ENCODE results near the gene ERBIN. TPM values are rescaled to one million over a fixed set of nuclear protein-coding genes. Genes with fewer than 3 reads are reported as not detected.

Gene ERBIN
- total and polyA plus RNA-seq, 2 experiments from 2014 or later, result 46.4 to 112 TPM

DNA sequence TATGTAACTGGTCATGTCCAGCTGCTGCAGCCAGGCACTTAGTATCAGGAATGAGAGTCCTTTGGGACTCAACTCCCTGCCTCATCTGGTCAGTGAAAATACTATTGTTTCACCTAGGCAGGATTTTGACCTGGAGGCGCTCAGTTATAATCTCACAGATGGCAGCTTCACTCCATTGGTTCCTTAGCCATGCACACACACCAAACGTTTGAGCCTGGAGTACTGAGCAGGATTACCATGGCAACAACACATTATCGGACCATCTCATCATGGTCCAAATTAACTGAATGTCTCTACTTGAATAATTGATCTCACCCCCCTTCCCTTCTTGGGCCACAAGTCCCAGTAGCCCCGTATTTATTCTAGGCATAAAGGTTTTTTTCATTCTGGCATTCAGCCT lies 202.8 kb downstream of the ERBIN start:
- no peaks in the 10 kb centered on the region for H3K27me3 ChIP-seq (replicated peaks; ENCODE audit: insufficient read depth)
- no peaks in the 10 kb centered on the region for H3K9me3 ChIP-seq (ENCODE audit: low read depth)
- 69 to 71% methylated on average over 4 of the region's 4 CpGs for WGBS, 2 experiments (ENCODE audit: low coverage in 1 of 2, low lambda C conversion rate in 2 of 2, missing lambda C conversion rate in 2 of 2)
- H3K9ac ChIP-seq, result no peak overlapping the region
- no peak overlapping the region for H3K4me2 ChIP-seq (ENCODE audit: unreplicated experiment)
- no peaks in the 10 kb centered on the region for H3K79me2 ChIP-seq (ENCODE audit: insufficient read depth)
- no peak overlapping the region for H3K27ac ChIP-seq
- TF ChIP-seq EZH2 (IDR thresholded peaks at IDR 0.05; ENCODE audit: insufficient read depth, poor library complexity, severe bottlenecking) (no peak), EZH2phosphoT487 (IDR thresholded peaks at IDR 0.05; ENCODE audit: insufficient read depth, low read depth) (no peak)
- no peak overlapping the region for H3K4me3 ChIP-seq
- H4K20me1 ChIP-seq (ENCODE audit: insufficient read depth), result no peaks in the 10 kb centered on the region
- H3K4me1 ChIP-seq (ENCODE audit: insufficient read depth), result no peaks in the 10 kb centered on the region
- H3K9me2 ChIP-seq (ENCODE audit: insufficient read depth), result no peaks in the 10 kb centered on the region
- no peaks in the 10 kb centered on the region for H3F3A ChIP-seq (ENCODE audit: insufficient read depth)
- in situ Hi-C loops (cut with MboI), result no loop called here
- no peak overlapping the region for H2AFZ ChIP-seq
- no peak for DNase-seq
- H3K36me3 ChIP-seq (ENCODE audit: low read depth), result no peaks in the 10 kb centered on the region

- H3K27me3 ChIP-seq (replicated peaks; ENCODE audit: insufficient read depth), result no peaks in the 10 kb centered on the region
- H3F3A ChIP-seq (ENCODE audit: insufficient read depth), result no peaks in the 10 kb centered on the region
- H3K4me2 ChIP-seq (ENCODE audit: unreplicated experiment), result no peak overlapping the region
- TF ChIP-seq EZH2 (IDR thresholded peaks at IDR 0.05; ENCODE audit: insufficient read depth, poor library complexity, severe bottlenecking) (no peak), EZH2phosphoT487 (IDR thresholded peaks at IDR 0.05; ENCODE audit: insufficient read depth, low read depth) (no peak)
- H3K9ac ChIP-seq, result no peak overlapping the region
- H2AFZ ChIP-seq, result no peak overlapping the region
- in situ Hi-C loops (cut with MboI), result no loop called here
- H3K9me3 ChIP-seq (ENCODE audit: low read depth), result no peaks in the 10 kb centered on the region
- no peaks in the 10 kb centered on the region for H3K4me1 ChIP-seq (ENCODE audit: insufficient read depth)
- H3K9me2 ChIP-seq (ENCODE audit: insufficient read depth), result no peaks in the 10 kb centered on the region
- DNase-seq, result no peak
- H3K36me3 ChIP-seq (ENCODE audit: low read depth), result no peaks in the 10 kb centered on the region
- H4K20me1 ChIP-seq (ENCODE audit: insufficient read depth), result no peaks in the 10 kb centered on the region
- no peaks in the 10 kb centered on the region for H3K79me2 ChIP-seq (ENCODE audit: insufficient read depth)
- no peak overlapping the region for H3K27ac ChIP-seq
- no peak overlapping the region for H3K4me3 ChIP-seq
- 92 to 98% methylated on average over 1 of the region's 1 CpG for WGBS, 2 experiments (ENCODE audit: low coverage in 1 of 2, low lambda C conversion rate in 2 of 2, missing lambda C conversion rate in 2 of 2)
These were observed 204.1 kb downstream of the ERBIN start for GRCh38 chr5:66130493-66130892.

Small RNA genes lying within 50 kb of the gene (small RNA-seq; reads per million reads assigned to genes)
- gene RF00598 (ENCODE audit: low read depth, low replicate concordance), result not detected

Other genes with a start within 250 kb of the ERBIN start
- 22.6 and 39.9 TPM in 2 replicates for gene SGTB, start 204.5 kb upstream of the ERBIN start, total RNA-seq (2014; rRNA removed; shearing (Covaris generic))
- gene SGTB, start 204.5 kb upstream of the ERBIN start, polyA plus RNA-seq (2016; fragmentation: Nextera tagmentation; extraction: Ambion mirVana), result 16.3 and 17.7 TPM in 2 replicates
- gene NLN, start 204.4 kb upstream of the ERBIN start, total RNA-seq (2014; rRNA removed; shearing (Covaris generic)), result 37.7 and 58.3 TPM in 2 replicates
- 49.6 and 54.9 TPM in 2 replicates for gene NLN, start 204.4 kb upstream of the ERBIN start, polyA plus RNA-seq (2016; fragmentation: Nextera tagmentation; extraction: Ambion mirVana)
- gene SREK1, start 217.7 kb downstream of the ERBIN start, total RNA-seq (2014; rRNA removed; shearing (Covaris generic)), result 32.2 and 39.7 TPM in 2 replicates
- 37.0 and 45.5 TPM in 2 replicates for gene SREK1, start 217.7 kb downstream of the ERBIN start, polyA plus RNA-seq (2016; fragmentation: Nextera tagmentation; extraction: Ambion mirVana)

All from GM23248 (cell line).